HepG2 (cell line): ENCODE measurements around the gene PRKCE. TPM values are rescaled to one million over a fixed set of nuclear protein-coding genes. Genes with fewer than 3 reads are reported as not detected.

Experiments used
- FOSL2 ChIP-seq: sonication (generic); formaldehyde crosslinking; IDR thresholded peaks from 2 replicates; pipeline ENCODE4 v1.4.0; 2020; ENCODE audit warnings: missing genetic modification reagents
- MYNN ChIP-seq: sonication (generic); formaldehyde crosslinking; IDR thresholded peaks from 2 replicates; pipeline ENCODE4 v1.4.0; 2020; ENCODE audit warnings: mild to moderate bottlenecking, low read depth, missing genetic modification reagents
- NCOR1 ChIP-seq: fragments of 200-600 bp; sonication (generic); IDR thresholded peaks from 2 replicates; pipeline ENCODE4 v1.7.0; 2017; ENCODE audit warnings: antibody characterized with exemption, low read length, borderline replicate concordance
- ZNF83 ChIP-seq: sonication (generic); formaldehyde crosslinking; IDR thresholded peaks from 2 replicates; pipeline ENCODE4 v1.4.0; 2020; ENCODE audit warnings: missing genetic modification reagents, mild to moderate bottlenecking, borderline replicate concordance
- ZNF883 ChIP-seq: sonication (generic); formaldehyde crosslinking; IDR thresholded peaks from 2 replicates; pipeline ENCODE4 v1.5.1; 2020; ENCODE audit warnings: mild to moderate bottlenecking, missing genetic modification reagents; ENCODE audit errors: not compliant biosample characterization
- polyA plus RNA-seq, 8 experiments: library from polyadenylated mRNA; depleted of rRNA in 3 of 8; stranded (reverse) in 7 of 8; unstranded in 1 of 8; fragments of >200 nt; fragmentation: Illumina TruSeq in 4 of 8; extraction: Trizol in 4 of 8; gene quantifications; 2 replicates each; pipeline versions ENCODE4 v1.2.1 to v1.2.3, GENCODE V29; 2011 to 2016; ENCODE audit warnings: low read depth in 4 of 8, missing spikeins in 1 of 8, mixed read lengths in 1 of 8; ENCODE audit not compliant: insufficient read depth in 1 of 8
- total RNA-seq, 5 experiments: library from RNA; depleted of rRNA; stranded (reverse); fragments of >200 nt; fragmentation: Illumina TruSeq; extraction: Trizol; gene quantifications; 2 replicates each; pipeline ENCODE4 v1.2.3, GENCODE V29; 2016; ENCODE audit warnings: low read depth in 1 of 5
- TF ChIP-seq, protein P1 (sequence below): sonication (generic); formaldehyde crosslinking; IDR thresholded peaks from 2 replicates; pipeline ENCODE4 v1.8.0; 2022; ENCODE audit warnings: low read depth, missing genetic modification reagents
- TF ChIP-seq, protein P2 (sequence below): sonication (generic); formaldehyde crosslinking; IDR thresholded peaks from 2 replicates; pipeline ENCODE4 v1.4.0; 2020; ENCODE audit warnings: missing genetic modification reagents
- TF ChIP-seq, protein P3 (sequence below): sonication (generic); formaldehyde crosslinking; IDR thresholded peaks from 2 replicates; pipeline ENCODE4 v1.8.1; 2023; ENCODE audit warnings: missing genetic modification reagents, inconsistent platforms, borderline replicate concordance
- TF ChIP-seq, protein P4 (sequence below): sonication (generic); formaldehyde crosslinking; IDR thresholded peaks from 2 replicates; pipeline ENCODE4 v1.5.0; 2020; ENCODE audit warnings: missing genetic modification reagents, mild to moderate bottlenecking, borderline replicate concordance
- TF ChIP-seq, protein P5 (sequence below): sonication (generic); formaldehyde crosslinking; IDR thresholded peaks from 2 replicates; pipeline ENCODE4 v1.4.0; 2020; ENCODE audit warnings: missing genetic modification reagents

Gene PRKCE
- total and polyA plus RNA-seq, 2 of the 13 experiments (the other 11 are each of a cell fraction or from before 2014, with no cell fraction given) = 1.0 to 3.9 TPM

DNA sequence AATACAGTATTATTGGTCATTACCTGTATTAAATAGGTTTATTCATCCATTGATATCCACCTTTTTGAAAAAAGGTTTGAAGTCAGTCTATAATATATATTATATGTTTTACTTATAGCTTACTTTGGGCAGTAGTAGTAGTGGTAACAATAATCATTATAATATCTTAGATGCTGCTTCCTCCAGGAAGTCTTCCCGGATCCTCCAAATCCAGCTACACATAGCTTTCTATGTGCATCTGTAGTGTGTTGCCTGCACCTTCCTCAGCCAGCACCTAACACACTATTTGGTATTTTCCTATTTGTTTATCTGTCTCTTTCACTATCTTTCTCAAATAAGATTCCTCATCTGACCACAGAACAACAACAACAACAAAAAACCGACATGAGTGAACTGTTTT lies 81.0 kb downstream of the PRKCE start (continued):
- TF ChIP-seq, protein P1, sequence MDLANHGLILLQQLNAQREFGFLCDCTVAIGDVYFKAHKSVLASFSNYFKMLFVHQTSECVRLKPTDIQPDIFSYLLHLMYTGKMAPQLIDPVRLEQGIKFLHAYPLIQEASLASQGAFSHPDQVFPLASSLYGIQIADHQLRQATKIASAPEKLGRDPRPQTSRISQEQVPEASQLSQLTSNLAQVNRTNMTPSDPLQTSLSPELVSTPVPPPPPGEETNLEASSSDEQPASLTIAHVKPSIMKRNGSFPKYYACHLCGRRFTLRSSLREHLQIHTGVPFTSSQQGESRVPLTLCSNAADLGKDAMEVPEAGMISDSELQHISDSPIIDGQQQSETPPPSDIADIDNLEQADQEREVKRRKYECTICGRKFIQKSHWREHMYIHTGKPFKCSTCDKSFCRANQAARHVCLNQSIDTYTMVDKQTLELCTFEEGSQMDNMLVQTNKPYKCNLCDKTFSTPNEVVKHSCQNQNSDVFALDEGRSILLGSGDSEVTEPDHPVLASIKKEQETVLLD (CRISPR knock-in tag) = no peak
- TF ChIP-seq, protein P2, sequence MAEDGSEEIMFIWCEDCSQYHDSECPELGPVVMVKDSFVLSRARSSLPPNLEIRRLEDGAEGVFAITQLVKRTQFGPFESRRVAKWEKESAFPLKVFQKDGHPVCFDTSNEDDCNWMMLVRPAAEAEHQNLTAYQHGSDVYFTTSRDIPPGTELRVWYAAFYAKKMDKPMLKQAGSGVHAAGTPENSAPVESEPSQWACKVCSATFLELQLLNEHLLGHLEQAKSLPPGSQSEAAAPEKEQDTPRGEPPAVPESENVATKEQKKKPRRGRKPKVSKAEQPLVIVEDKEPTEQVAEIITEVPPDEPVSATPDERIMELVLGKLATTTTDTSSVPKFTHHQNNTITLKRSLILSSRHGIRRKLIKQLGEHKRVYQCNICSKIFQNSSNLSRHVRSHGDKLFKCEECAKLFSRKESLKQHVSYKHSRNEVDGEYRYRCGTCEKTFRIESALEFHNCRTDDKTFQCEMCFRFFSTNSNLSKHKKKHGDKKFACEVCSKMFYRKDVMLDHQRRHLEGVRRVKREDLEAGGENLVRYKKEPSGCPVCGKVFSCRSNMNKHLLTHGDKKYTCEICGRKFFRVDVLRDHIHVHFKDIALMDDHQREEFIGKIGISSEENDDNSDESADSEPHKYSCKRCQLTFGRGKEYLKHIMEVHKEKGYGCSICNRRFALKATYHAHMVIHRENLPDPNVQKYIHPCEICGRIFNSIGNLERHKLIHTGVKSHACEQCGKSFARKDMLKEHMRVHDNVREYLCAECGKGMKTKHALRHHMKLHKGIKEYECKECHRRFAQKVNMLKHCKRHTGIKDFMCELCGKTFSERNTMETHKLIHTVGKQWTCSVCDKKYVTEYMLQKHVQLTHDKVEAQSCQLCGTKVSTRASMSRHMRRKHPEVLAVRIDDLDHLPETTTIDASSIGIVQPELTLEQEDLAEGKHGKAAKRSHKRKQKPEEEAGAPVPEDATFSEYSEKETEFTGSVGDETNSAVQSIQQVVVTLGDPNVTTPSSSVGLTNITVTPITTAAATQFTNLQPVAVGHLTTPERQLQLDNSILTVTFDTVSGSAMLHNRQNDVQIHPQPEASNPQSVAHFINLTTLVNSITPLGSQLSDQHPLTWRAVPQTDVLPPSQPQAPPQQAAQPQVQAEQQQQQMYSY (CRISPR knock-in tag) = no peak
- TF ChIP-seq NCOR1 (no peak), MYNN (CRISPR knock-in tag) (no peak), ZNF83 (CRISPR knock-in tag) (no peak), ZNF883 (CRISPR knock-in tag) (no peak), FOSL2 (CRISPR knock-in tag) (no peak)
- TF ChIP-seq, protein P3, sequence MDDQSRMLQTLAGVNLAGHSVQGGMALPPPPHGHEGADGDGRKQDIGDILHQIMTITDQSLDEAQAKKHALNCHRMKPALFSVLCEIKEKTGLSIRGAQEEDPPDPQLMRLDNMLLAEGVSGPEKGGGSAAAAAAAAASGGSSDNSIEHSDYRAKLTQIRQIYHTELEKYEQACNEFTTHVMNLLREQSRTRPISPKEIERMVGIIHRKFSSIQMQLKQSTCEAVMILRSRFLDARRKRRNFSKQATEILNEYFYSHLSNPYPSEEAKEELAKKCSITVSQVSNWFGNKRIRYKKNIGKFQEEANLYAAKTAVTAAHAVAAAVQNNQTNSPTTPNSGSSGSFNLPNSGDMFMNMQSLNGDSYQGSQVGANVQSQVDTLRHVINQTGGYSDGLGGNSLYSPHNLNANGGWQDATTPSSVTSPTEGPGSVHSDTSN (CRISPR knock-in tag) = no peak
- TF ChIP-seq, protein P4, sequence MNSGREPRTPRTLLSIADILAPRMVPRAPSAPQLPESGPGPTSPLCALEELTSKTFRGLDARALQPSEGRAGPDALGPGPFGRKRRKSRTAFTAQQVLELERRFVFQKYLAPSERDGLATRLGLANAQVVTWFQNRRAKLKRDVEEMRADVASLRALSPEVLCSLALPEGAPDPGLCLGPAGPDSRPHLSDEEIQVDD (CRISPR knock-in tag) = no peak
- TF ChIP-seq, protein P5, sequence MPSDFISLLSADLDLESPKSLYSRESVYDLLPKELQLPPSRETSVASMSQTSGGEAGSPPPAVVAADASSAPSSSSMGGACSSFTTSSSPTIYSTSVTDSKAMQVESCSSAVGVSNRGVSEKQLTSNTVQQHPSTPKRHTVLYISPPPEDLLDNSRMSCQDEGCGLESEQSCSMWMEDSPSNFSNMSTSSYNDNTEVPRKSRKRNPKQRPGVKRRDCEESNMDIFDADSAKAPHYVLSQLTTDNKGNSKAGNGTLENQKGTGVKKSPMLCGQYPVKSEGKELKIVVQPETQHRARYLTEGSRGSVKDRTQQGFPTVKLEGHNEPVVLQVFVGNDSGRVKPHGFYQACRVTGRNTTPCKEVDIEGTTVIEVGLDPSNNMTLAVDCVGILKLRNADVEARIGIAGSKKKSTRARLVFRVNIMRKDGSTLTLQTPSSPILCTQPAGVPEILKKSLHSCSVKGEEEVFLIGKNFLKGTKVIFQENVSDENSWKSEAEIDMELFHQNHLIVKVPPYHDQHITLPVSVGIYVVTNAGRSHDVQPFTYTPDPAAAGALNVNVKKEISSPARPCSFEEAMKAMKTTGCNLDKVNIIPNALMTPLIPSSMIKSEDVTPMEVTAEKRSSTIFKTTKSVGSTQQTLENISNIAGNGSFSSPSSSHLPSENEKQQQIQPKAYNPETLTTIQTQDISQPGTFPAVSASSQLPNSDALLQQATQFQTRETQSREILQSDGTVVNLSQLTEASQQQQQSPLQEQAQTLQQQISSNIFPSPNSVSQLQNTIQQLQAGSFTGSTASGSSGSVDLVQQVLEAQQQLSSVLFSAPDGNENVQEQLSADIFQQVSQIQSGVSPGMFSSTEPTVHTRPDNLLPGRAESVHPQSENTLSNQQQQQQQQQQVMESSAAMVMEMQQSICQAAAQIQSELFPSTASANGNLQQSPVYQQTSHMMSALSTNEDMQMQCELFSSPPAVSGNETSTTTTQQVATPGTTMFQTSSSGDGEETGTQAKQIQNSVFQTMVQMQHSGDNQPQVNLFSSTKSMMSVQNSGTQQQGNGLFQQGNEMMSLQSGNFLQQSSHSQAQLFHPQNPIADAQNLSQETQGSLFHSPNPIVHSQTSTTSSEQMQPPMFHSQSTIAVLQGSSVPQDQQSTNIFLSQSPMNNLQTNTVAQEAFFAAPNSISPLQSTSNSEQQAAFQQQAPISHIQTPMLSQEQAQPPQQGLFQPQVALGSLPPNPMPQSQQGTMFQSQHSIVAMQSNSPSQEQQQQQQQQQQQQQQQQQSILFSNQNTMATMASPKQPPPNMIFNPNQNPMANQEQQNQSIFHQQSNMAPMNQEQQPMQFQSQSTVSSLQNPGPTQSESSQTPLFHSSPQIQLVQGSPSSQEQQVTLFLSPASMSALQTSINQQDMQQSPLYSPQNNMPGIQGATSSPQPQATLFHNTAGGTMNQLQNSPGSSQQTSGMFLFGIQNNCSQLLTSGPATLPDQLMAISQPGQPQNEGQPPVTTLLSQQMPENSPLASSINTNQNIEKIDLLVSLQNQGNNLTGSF (CRISPR knock-in tag) = no peak
